ENCODE measurements around the gene PRDM13. TPM values are rescaled to one million over a fixed set of nuclear protein-coding genes. Genes with fewer than 3 reads are reported as not detected.
A peak's percentile ranks its signal among the peaks of the same experiment; 100 is the strongest.

PRDM13 gene
- total and polyA plus RNA-seq, 2 of the 13 experiments (the other 11 are each of a cell fraction or from before 2014, with no cell fraction given) = not detected

- TF ChIP-seq ZNF292 (CRISPR knock-in tag; IDR thresholded peaks at IDR 0.05; ENCODE audit: borderline replicate concordance, low read depth) = no peak
- peak; percentile 91 for TF ChIP-seq RFXAP (CRISPR knock-in tag; IDR thresholded peaks at IDR 0.05; ENCODE audit: borderline replicate concordance)
- peak; percentile 70; the same call in 1 of the 2 replicates for TF ChIP-seq SRF (IDR thresholded peaks at IDR 0.05; ENCODE audit: low read depth, low read length)
- TF ChIP-seq ZBTB43 (CRISPR knock-in tag; conservative IDR thresholded peaks at IDR 0.05) = peak; percentile 48; the same call in 1 of the 2 replicates
- peak; percentile 95; the same call in 1 of the 2 replicates for TF ChIP-seq HBP1 (CRISPR knock-in tag; IDR thresholded peaks at IDR 0.05; ENCODE audit: low read depth)
- TF ChIP-seq REPIN1 (CRISPR knock-in tag; IDR thresholded peaks at IDR 0.05; ENCODE audit: borderline replicate concordance, low read depth) = peak; percentile 96
- no peak for TF ChIP-seq ZNF180 (CRISPR knock-in tag; IDR thresholded peaks at IDR 0.05; ENCODE audit: borderline replicate concordance, low read depth)
- TF ChIP-seq TSC22D2 (CRISPR knock-in tag; IDR thresholded peaks at IDR 0.05; ENCODE audit: borderline replicate concordance) = peak; percentile 78; the same call in 1 of the 2 replicates
- peak; percentile 43; the same call in 1 of the 2 replicates for TF ChIP-seq SIX1 (CRISPR knock-in tag; IDR thresholded peaks at IDR 0.05; ENCODE audit: borderline replicate concordance)
- TF ChIP-seq ETS1 (CRISPR knock-in tag; IDR thresholded peaks at IDR 0.05) = 0 out of 2 replicates have a peak, but pooled peaks have one; percentile 80
- no peak for TF ChIP-seq TMF1 (CRISPR knock-in tag; IDR thresholded peaks at IDR 0.05; ENCODE audit: low read depth)
- TF ChIP-seq SRY (CRISPR knock-in tag; IDR thresholded peaks at IDR 0.05) = peak; percentile 60; the same call in 1 of the 2 replicates
- TF ChIP-seq PHF21A (CRISPR knock-in tag; IDR thresholded peaks at IDR 0.05) = peak; percentile 95
- TF ChIP-seq NAIF1 (CRISPR knock-in tag; IDR thresholded peaks at IDR 0.05; ENCODE audit: borderline replicate concordance) = no peak
- TF ChIP-seq ZNF513 (CRISPR knock-in tag; conservative IDR thresholded peaks at IDR 0.05) = no peak
- peak; percentile 66 for TF ChIP-seq TEAD3 (CRISPR knock-in tag; optimal IDR thresholded peaks at IDR 0.05; ENCODE audit: borderline replicate concordance)
- peak; percentile 91 for TF ChIP-seq ARID4A (CRISPR knock-in tag; IDR thresholded peaks at IDR 0.05; ENCODE audit: borderline replicate concordance)
- peak; percentile 85 for TF ChIP-seq ELF1 (CRISPR knock-in tag; IDR thresholded peaks at IDR 0.05)
These were observed 38.3 kb upstream of the PRDM13 start, which contains the start of gene CCNC (continued) for GRCh38 chr6:99568103-99568933.

All from HepG2 (cell line).